Stimulated activated CD4-positive, alpha-beta T cell treated with anti-CD3 and anti-CD28 coated beads, TNF-alpha, amount 100 ng/mL, for 1 hour (primary cell): ENCODE measurements around the gene TP53.
"Not testable (repeated sequence)": the region's sequence is repeated elsewhere in the genome, so short reads cannot be mapped to it uniquely, and the experiment has no call there.

ENCODE experiments used
- DNase-seq, 3 donors: peaks; one replicate each; pipeline ENCODE4 v3.0.0-alpha.2; 2020; ENCODE audit warnings: low read depth in 3 of 3, low spot score in 1 of 3

TP53 gene

GRCh38 chr17:7632492-7632894 is 54.8 kb downstream of the TP53 start:
- DNase-seq, result no peak

GRCh38 chr17:7631398-7632380 is 55.6 kb downstream of the TP53 start:
- DNase-seq, result no peak

GRCh38 chr17:7629939-7630571 is 57.2 kb downstream of the TP53 start, which contains the start of gene SHBG:
SHBG (plus strand) TSS chr17:7630135; CDS start chr17:7630173, 38 bp downstream.
- DNase-seq, result no peak

GRCh38 chr17:7627250-7628121 is 59.8 kb downstream of the TP53 start, which contains the start of gene SAT2:
SAT2 (minus strand) TSS chr17:7627821; CDS start chr17:7627635, 186 bp downstream.
- peak; percentile 61 to 64 (median 61) for DNase-seq

- DNase-seq, result no peak
Observed at GRCh38 chr17:7626956-7627249, 60.4 kb downstream of the TP53 start.

- DNase-seq, result no peak
Observed at GRCh38 chr17:7626307-7626706, 61.0 kb downstream of the TP53 start.

GRCh38 chr17:7625749-7626148 is 61.5 kb downstream of the TP53 start:
- not testable (repeated sequence) for DNase-seq

- DNase-seq, result no peak
Observed at GRCh38 chr17:7623661-7624060, 63.6 kb downstream of the TP53 start.

- DNase-seq, result no peak
Observed at GRCh38 chr17:7620835-7621234, 66.5 kb downstream of the TP53 start.

- no peak for DNase-seq
Observed at GRCh38 chr17:7618608-7619007, 68.7 kb downstream of the TP53 start.
